Brain microvascular endothelial cell (primary cell): ENCODE results near the gene SLC22A23.

Source experiments
- DNase-seq: peaks from one replicate; pipeline ENCODE4 v3.0.0-alpha.2; 2020
- H3K27ac ChIP-seq: fragments of 250-450 bp; sonication (Bioruptor Pico); 2 replicates; pipeline ENCODE4 v1.5.1; 2020; ENCODE audit warnings: mild to moderate bottlenecking, moderate library complexity
- H3K27me3 ChIP-seq: fragments of 250-450 bp; sonication (Bioruptor Pico); replicated peaks from 2 replicates; pipeline ENCODE4 v1.5.1; 2020; ENCODE audit warnings: mild to moderate bottlenecking
- H3K36me3 ChIP-seq: fragments of 250-450 bp; sonication (Bioruptor Pico); replicated peaks from 2 replicates; pipeline ENCODE4 v1.5.1; 2020; ENCODE audit warnings: mild to moderate bottlenecking
- H3K4me3 ChIP-seq: 2 replicates; pipeline ENCODE4 v1.5.1; 2011; ENCODE audit warnings: low read depth, mild to moderate bottlenecking, control low read depth, low read length, moderate library complexity
- in situ Hi-C: cut with HindIII; loops from 2 replicates; pipeline ENCODE4 v1.10.0; 2017; ENCODE audit warnings: low sequenced_read_pairs, low pct_ligation_motif_present
- TF ChIP-seq, protein P1 (sequence below): IDR thresholded peaks from 2 replicates; pipeline ENCODE4 v1.5.1; 2011; ENCODE audit warnings: low read depth, mild to moderate bottlenecking, moderate library complexity, low read length, control low read depth, inconsistent platforms; ENCODE audit errors: missing control alignments

Gene SLC22A23

DNA sequence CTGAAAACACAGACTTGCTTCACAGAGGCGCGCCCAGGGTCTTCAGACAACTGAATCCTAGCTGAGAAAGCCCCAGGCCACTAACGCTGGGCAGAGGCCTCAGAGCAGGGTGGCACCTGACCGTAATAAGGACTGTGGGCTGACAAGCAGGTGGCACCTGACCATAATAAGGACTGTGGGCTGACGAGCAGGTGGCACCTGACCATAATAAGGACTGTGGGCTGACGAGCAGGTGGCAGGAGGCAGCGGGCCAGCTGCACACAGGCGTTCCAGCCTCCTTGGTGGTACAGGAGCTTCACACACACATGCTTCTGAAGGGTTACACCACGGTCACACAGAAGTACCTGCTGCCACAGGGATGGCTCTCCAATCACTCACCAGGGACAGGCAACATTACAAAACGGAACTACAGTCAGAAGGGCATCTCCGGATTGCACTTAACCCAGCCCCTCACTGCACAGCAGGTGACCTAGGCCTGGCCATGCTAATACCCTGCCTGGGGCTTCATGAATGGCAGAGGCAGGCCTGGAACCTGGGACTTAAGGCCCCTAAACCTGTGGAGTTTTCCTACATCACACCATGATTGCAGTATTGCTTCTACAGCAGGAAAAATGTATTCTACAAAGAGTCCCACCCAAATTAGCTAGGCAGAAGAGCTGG is 147.3 kb downstream of the SLC22A23 start:
- DNase-seq, result no peak
- TF ChIP-seq, protein P1, sequence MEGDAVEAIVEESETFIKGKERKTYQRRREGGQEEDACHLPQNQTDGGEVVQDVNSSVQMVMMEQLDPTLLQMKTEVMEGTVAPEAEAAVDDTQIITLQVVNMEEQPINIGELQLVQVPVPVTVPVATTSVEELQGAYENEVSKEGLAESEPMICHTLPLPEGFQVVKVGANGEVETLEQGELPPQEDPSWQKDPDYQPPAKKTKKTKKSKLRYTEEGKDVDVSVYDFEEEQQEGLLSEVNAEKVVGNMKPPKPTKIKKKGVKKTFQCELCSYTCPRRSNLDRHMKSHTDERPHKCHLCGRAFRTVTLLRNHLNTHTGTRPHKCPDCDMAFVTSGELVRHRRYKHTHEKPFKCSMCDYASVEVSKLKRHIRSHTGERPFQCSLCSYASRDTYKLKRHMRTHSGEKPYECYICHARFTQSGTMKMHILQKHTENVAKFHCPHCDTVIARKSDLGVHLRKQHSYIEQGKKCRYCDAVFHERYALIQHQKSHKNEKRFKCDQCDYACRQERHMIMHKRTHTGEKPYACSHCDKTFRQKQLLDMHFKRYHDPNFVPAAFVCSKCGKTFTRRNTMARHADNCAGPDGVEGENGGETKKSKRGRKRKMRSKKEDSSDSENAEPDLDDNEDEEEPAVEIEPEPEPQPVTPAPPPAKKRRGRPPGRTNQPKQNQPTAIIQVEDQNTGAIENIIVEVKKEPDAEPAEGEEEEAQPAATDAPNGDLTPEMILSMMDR, result no peak
- no peaks in the 10 kb centered on the region for H3K27me3 ChIP-seq
- in situ Hi-C loops, result no loop called here
- H3K36me3 ChIP-seq, result no peaks in the 10 kb centered on the region
- no peak overlapping the region for H3K4me3 ChIP-seq
- H3K27ac ChIP-seq, result no peak overlapping the region

DNA sequence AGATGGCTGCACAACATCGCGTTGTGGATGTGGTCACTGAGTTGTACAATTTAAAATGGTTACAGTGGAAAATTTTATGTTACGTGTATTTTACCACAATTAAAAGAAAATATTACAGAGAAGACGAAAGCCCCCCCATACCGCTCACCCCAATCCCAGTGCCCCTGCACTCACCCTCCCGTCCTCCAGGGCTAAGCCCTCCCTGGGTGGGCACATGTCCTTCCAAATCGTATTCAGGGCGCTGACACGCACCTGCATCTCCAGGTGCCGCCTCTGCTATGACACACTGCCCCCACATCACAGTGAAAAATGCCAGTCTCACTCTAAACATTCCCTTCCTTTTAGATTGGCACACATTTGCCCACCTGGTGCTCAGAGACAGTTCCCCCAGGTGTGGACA is 148.7 kb downstream of the SLC22A23 start:
- Histone ChIP-seq H3K4me3 (no peak overlapping the region), H3K27me3 (no peaks in the 10 kb centered on the region), H3K27ac (no peak overlapping the region), H3K36me3 (no peaks in the 10 kb centered on the region)
- in situ Hi-C loops, result no loop called here
- TF ChIP-seq, protein P1, result no peak
- no peak for DNase-seq

DNA sequence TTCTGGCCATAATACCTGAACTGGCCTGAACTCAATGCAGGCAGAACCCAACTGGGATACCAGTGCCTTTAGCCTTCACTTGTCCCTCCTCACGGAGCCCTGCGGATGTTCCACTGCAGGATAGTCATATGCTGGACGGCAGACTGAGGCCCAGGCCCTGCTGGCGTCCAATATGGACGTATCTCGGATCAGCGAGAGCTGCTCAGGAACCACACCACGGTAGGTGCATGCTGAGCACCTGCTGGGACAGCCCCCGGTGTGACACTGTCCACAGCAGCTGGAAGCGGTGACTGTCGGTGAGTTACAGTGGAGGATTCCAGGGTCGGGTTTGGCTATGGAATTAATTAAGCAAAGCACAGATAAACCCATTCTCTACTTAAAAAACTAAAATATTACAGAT is 149.4 kb downstream of the SLC22A23 start:
- in situ Hi-C loops, result no loop called here
- Histone ChIP-seq H3K27me3 (no peaks in the 10 kb centered on the region), H3K27ac (no peak overlapping the region), H3K36me3 (no peaks in the 10 kb centered on the region), H3K4me3 (no peak overlapping the region)
- no peak for DNase-seq
- TF ChIP-seq, protein P1, result no peak

DNA sequence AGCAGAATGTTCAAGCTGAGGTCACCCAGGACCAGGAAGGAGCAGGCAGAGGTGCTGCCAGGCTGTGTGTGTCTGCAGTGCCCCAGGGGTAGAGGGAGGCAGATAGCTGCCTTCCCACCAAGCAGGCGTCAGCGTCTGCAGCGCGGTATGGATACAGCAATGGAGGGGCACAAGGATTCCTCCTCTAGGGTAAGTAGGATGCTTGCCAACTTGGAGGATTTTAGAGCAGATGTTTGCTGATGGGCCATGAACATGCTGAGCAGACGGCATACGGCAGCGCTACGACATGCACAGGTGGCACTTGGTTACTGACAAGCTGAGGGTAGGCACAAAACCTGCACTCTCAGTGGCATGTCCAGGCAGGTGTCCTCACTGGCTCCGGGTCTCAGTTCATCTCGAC is 150.0 kb downstream of the SLC22A23 start:
- no peaks in the 10 kb centered on the region for H3K36me3 ChIP-seq
- H3K4me3 ChIP-seq, result no peak overlapping the region
- TF ChIP-seq, protein P1, result no peak
- no peaks in the 10 kb centered on the region for H3K27me3 ChIP-seq
- in situ Hi-C loops, result no loop called here
- no peak for DNase-seq
- no peak overlapping the region for H3K27ac ChIP-seq

DNA sequence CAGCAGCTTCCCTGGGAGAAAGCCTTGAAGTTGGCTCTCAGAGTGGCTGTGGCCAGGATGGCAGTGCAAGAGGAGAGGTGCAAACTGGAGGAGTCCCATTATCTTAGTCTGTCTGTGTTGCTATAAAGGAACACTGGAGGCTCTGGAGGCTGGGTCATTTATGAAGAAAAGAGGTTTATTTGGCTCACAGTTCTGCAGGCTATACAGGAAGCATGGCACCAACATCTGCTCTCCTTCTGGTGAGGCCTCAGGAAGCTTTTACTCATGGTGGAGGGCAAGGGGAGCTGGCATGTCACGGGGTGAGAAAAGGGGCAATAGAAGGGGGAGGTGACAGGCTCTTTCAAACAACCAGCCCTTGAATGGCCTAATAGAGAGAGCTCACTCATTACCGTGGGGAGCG is 151.0 kb downstream of the SLC22A23 start:
- in situ Hi-C loops, result no loop called here
- no peak for DNase-seq
- TF ChIP-seq, protein P1, result no peak
- no peak overlapping the region for H3K4me3 ChIP-seq
- no peak overlapping the region for H3K27ac ChIP-seq
- H3K27me3 ChIP-seq, result no peaks in the 10 kb centered on the region
- no peaks in the 10 kb centered on the region for H3K36me3 ChIP-seq

DNA sequence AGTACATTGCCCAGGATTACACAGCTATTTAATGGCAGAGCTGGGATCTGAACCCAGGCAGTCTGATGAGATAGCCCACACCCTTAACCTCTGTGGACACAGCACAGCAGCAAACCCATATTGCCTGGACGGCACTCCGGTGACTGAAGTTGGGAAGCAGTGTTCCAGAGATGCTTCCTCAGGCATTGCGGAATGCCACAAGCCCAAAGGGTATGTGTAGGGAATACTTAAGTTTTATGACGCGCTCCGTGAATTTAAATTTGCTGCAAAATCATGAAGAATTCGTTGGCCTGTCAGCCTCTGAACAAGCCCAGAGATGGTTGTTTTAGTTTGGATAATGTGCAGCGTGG is 151.7 kb downstream of the SLC22A23 start:
- DNase-seq, result no peak
- TF ChIP-seq, protein P1, result no peak
- Histone ChIP-seq H3K36me3 (no peaks in the 10 kb centered on the region), H3K27ac (no peak overlapping the region), H3K27me3 (no peaks in the 10 kb centered on the region), H3K4me3 (no peak overlapping the region)
- in situ Hi-C loops, result no loop called here
